MV-4-11 (cell line): ENCODE measurements around the gene ONECUT1.

Source experiments
- DNase-seq: peaks from one replicate; lab custom pipeline; 2025; lab: John Stamatoyannopoulos, UW

Gene ONECUT1

DNA sequence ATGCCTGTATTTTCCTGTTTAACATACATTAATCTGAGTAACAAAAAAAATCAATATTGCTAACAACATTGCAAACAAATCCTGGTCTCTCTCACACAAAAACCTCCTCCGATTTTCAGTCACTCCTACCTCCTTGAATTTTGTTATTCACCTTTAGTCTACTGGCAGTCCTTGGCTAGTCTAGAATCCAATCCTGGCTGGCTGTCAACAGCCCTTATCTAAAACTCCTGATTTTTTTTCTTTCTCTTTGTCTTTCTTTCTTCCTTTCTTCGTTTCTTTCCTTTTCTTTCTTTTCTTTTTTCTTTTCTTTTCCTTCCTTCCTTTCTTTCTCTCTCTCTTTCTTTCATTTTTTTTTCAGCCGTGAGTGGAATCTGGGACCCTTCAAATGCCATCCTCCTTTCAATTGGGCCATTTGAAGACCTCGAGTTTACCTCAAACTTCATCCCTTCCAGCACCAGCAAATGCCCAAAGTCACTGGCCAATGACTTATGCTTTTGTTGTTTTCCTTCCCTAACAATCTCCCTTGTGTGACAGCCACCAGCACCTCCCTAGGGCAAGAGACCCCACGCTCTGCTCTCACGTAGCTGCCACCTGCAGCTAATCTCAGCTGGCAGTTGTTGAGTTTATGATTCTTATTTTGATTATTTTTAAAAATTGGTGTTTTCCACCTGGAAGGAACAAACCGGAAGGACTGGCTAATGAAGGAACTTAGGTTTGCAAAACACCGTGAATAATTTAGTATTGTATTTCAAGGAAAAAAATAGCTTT, 6.8 kb upstream of the ONECUT1 start:
- no peak for DNase-seq

DNA sequence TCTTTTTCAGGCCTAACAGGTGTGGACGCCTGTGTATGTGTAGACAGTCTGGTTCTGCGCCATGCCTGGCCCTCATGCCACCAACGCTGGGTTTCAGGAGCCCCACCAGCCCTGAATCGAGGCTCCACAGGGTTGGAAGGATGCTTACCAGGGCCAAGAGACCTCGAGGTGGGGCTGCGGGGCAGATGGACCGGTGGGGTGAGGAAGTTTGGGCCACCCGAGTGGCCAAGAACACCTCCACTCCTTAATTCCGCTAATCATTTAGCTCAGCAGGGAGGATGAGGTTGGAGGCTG, 6.0 kb upstream of the ONECUT1 start:
- DNase-seq = no peak

DNA sequence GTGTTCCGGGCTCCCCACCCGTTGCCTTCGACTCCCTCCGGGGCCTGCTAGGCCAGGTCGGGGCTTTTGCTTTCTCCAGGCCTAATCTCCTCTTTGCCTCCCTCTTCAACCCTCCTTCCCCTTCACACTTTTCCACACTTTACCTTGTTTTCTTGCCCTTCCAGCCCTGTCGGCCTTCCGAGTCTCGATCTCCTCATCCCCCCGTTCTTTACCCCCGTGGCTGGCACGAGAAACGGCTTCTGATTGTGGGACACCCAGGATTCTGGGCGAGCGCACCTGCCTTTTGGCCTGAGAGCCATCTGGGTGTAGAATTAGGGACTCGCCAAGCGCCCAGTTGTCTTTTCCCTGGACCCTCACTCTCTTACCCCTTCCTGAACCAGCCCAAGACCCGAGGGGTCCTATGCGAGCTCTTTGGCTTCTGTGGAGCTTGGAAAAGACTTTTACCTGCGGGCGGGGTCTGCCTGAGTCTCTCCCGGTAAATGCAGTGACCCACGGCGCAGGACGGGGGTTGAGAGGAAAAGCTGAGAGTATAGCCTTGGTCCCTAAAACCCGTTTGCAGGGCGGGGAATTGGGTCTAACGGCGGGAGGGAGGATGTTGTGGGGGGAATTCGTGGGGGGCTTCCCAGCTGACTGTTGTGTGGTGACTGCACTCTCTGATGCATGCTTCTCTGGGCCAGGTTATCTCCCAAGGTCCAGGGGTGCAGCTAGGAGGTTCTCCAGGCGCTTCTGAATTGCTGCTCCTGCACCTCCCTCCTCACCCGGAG, 5.5 kb upstream of the ONECUT1 start:
- DNase-seq = no peak

DNA sequence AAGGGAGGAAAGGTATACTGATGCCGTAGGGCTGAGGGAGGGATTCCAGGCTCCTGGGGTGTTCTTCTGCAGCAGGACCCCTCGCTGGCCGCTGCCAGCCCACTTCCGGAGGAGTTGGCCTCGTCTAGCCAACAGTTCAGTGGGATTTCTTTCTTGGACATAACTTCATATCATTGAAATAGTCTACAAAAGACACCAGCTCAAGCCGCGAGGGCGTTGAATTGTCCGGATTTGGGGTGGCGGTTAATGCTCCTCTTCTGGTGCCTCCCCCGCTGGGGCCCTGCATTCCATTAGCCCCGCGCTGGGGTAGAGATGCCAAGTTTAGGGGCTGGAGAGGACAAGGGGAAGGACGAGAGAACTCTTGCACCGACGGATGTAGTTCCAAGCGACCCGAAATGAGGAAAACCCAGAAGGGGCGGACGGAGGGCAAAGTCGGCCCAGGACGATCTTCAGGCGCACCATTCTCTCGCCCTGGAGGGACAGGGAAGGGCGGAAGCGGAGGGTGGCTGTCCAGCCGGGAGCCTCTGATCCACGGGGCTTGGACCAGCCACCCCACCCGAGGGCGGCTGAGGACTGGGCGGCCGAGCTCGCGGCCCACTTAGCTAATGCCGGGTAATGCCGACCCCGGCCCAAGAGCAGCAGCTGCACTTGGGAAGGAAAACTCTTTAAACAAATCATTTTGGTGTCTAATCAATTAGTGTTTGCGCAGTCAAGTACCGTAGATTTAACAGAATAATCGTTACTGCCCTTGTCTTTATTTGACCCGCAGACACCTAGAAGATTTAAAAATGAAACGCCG, 4.7 kb upstream of the ONECUT1 start:
- DNase-seq = no peak

DNA sequence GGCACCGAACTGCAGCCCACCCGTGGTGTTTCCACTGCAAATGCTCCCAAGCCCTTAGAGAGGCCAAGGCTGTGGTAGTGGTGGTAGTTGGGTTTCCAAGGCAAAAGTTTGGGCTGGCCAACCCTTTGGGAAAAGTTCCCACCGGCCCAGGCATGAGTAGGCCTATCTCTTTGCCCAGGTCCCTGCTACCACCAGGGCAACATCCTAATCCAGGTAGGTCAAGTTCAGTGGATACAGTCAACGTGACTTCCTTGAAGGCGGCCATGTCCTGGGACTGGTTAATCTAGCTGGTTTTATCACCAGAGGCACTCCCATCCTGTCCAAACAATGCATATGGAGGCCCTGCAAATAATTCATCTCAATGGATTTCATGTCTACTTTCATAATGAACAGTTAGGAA, 1.6 kb upstream of the ONECUT1 start:
- no peak for DNase-seq

DNA sequence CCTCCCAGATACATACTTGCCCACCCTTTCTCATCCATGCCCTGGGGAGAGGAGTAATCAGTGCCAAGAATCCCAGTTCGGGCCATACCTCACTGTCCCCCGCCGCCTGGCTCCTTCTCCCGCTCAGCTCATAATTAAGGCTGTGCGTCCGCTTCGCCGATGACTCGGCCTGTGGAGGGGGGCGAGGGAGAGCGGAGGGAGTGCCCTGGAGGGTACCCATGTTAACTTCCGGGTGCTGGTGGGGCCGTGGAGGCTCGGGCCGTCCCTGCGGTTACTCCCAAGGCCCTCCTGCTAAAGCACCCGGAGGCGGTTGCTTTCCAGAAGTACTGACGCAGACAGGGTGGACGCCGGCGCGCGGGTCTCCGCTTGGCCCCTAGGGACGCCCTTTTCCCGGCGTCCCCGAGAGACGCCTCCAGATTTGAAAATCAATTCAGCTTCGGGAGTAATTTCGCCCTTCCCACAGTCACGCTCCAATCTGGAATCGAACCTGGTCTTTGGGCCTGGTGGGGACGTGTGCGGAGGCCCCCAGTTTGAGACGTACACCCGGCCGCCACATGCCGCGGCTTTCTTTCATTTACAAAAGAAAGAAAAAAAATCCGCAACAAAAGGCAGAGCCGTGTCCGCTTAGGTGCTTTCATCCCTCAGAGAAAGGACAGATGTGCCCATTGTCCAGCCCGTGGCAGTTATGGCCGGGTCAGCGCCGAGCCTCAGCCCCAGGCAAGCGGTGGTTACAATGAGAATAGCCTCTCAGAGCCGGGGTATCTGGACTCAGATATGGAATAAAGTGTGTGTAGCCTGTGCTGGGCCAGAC, 1.0 kb upstream of the ONECUT1 start:
- no peak for DNase-seq

DNA sequence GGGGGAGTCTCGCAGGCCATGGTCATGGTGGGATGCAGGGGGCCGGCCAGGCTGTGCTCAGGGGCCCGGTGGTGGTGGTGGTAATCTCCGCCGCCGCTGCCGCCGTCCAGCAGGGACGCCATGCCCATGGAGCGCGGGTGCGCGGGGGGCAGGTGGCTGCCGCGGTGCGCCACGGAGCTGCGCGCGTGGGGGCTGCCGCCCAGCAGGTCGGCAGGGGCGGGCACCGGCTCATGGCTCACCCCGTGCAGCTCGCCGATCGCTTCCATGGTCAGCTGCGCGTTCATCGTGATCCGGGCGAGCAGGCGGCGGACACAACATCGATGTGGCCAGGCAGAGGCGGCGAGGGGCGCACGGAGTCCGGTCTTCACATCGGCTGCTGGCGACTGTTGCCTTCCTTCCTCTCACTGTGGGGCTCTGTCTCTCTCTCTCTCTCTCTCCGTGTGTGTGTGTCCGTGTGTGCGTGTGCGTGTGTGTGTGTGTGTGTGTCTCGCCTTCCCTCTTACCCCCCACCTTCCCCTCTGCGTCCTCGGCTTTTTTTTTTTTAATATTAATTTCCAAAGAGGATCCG, 451 bp downstream of the ONECUT1 start:
- no peak for DNase-seq

DNA sequence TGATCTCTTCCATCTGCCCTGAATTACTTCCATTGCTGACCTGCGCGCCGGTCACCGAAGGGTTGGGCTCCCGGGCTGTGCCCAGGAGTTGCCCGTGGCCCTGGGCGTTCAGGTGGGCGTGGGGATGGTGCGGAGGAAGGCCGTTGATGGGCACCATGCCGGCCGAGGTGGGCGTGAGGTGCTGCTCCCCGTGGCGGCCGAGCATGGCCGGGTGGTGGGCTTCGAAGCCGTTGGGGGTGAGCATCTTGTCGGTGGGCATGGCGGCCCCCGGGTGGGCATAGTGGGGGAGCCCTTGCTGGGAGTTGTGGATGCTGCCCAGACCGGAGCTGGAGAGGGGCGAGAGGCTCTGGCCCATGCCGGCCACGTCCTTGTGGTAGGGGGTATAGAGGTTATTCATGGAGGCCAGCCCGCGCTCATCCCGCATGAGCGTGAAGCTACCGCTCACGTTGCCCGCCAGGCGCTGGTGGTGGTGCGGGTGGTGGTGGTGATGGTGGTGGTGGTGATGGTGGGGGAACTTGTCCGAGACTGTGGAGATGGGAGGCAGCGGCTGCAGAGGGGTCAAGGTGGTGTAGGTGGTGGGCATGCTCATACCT, 1.0 kb downstream of the ONECUT1 start:
- DNase-seq = no peak

DNA sequence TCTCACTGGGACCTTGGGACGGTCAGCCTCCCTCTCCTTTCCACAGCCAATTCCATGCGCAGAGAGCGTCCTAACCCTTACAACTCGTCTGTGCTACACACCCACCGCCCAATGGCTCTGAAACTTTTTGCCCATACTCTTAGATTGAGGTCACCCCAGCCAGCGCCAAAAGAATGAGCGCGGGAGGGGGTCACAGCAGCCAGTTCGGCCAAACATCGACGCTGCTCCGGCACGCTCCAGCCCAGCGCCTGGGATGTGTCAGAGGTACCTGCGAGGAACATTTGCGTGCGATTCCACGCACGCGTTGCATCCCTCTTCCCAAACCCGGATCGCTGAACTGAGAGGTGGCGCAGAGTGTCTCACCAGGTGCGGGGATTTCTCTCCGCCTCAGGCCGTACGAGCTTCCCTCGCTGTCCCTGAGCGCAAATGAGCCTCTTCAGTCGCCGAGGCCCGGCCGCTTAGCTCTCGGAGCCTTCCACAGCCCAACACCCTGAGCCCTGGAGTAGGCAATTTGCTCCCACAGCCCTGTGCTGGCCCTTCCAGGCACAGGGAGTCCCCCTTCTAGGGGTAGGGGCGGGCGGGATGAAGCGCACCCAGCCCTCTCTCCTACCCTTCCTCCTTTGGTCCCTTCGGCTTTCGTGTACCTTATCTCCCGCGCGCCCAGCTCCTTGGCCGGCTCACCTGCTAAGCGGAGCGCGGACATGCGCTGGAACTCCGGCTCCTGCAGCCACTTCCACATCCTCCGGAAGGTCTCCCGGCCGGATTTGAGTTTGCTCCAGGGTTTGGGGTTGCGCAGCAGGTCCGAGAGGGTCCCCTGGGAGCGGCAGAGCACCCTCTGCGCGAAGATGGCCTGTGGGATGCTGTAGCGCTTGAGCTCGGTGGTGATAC, 1.8 kb downstream of the ONECUT1 start:
- no peak for DNase-seq

DNA sequence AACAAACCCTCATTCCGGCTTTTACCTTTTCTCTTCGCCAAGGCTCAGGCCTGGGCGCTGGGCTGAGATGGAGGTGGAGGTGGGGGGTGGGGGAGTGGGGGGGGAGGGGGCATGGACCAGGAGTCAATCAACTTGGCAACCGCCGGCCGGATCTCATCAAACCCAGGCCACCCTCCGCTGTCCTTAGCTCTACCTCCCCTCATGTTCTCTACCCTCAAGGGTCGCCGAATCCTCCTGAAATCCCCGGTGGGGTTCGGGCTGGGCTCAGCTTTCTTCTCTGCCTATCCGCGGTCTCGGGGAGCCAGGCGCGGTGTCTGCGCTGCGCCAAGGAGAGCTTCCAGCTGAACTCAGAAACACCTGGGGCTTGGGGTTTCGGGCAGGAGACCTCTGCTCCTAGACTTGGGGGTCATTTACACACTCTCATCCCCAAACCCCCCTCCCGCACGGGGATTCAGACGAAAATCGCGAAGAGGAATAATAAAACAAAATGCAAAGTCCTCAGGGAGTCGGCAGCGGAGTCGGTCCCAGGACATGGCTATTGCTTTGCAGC, 2.5 kb downstream of the ONECUT1 start:
- no peak for DNase-seq

DNA sequence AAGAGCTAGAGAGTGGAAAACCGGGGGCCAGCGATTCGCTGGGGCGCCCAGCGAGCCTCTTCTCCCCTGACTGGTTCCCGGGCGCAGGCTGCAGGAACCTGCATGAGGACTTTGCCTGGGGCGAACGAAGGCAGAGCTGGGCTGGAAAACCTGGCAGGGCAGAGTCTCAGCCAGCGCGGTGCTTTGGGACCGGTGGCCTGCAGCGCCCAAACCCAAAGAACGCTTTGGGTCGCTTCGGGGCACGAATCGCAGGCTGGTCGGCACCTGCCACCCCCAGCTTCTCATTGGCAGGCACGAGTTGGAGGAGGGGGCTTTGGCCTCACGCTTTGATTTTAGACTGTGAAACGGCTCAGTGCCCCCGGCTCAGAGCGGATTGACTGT, 3.0 kb downstream of the ONECUT1 start:
- no peak for DNase-seq

DNA sequence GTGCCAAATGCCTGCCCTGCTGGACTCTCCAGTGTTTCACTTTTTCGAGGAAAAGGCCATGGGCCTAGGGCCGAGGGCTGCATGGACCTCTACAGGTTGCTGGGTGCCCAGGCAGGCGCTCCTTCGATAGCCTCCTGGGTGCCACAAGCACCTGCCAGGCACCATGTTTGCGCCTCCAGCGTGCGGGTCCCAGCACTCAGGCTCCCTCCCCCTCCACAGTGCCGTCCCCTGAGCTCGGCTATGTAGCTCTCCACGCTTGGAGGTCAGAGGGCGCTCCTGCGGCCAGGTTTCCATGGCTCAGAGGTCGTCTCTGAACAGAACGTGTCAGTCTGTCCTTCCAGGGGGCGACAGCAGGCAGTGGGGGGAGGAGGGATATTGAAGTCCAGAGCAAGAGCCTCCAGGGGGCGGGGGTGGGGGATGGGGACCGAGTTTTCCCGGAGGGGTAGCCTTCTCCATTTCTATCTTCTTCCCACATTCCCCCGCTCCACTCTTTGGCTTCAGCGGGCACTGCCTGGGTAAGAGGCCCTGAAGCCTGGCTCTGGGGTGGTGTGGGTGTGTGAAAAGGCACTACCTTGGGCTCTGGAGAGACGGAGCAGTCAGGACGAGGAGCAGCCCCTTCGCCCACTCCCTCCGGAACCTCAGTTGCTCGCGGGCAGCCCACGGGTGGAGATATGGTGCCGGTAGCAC, 3.6 kb downstream of the ONECUT1 start:
- DNase-seq = no peak

DNA sequence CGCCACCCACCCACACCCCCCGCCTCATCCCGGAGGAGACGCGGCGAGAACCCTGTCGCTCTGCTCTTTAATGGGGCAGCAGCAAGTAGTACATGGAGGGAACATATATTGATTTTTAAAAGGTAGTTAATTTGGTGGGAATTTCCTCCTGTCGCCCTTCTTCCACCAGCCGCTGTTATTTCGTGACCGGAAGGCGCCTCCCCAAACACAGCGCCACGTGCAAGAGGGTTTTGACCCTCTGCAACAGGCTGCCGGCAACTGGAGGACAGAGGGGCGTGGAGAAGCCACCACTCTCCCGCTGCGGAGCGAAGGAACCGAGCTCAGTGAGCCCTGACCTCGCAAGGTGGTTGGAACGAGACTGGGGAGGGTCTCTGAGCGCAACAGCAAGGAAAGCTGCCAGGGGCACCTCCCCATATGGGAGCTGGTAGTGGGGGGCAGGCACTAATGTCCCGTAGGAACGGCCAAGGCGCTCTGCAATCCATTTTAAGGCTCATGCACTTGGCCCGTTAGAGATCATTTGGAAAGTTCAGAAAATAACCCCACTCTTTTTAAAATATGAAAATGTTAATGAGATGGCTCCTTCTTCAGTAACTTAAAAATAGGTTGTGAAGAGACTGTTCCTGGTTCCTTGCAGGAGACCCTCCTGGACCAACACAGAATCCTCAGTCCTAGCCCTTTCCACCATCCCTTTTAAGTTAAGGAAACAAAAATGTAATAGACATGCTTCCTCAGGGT, 4.3 kb downstream of the ONECUT1 start:
- DNase-seq = no peak

DNA sequence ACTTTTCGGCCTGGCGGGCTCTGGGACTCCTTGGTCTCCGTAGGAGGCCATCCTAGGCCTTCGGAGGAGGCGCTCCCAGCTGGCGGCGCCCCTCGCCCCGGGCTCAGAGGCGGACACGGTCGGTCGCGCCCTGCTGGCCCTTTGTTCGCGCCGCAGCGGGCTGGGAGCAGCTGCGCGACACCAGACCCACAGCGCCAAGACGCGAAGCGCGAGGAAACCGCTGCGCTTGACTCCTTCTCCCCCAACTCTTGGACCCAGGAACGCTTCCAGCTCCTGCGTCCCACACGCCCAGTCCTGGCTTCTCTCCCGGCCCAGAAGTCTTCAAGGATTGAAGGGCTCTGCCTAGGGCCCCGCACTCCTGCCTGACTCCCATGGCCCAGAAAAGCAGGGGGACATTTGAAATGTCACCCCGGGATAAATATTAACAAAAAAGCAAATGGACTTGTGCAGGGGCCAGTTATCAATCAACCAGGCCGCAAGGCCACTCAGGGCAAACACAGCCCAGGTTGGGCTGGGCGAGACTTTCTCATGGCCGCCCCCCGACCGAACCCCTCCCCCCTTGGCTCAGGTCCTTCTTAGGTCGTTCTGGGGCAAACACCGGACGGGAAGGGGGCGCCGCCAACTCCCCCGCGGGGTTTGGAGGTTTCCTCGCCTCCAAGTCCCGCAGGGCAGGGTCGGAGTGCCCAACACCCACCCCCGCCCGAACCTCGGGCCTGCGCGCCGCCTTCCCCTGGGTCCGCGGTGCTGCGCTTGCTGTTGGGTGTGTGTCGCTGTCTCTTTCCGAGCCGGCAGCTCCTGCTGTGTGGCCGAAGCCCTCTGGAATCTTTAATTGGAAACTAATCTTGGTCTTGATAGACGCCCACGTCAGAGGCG, 5.1 kb downstream of the ONECUT1 start:
- DNase-seq = no peak

DNA sequence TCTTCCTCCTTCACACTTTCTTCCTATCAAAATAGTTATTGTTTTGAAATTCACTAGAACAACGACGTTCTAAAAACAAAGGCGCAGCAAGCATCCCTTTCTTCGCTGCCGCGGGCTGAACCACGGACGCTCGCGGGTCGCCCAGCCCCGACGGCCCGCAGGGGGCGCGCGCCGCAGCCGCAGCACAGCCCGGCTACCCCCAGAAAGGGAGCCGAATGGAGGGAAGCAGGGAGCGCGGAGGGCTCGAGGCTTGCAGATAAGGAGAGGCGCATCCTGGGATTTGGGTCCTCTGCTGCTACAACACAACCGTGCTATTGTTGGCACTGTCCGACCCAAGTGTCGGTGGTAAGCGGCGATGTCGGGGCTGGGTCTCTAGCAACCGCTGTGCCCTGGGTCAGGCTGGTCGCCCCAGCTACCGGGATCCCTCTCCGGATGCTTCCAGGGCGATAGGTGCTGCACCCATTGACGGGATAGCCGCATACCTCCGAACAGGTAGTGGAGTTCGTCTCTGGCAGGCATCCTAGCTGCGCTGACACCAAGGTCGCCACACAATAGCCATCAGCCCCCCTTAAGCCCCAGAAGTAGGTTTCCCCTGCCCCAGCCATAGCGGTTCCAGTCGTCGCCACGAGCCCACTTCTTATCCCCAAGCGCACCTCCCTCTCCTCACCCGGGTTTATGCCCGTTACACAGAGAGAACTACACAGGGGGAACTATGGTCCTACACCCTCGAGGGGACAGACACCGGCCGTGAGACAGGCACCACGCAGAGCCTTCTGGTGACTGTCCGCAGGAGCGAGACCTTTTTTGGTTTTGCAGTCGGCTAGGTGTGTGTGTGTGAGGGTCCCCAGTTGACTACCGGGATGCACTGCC, 6.0 kb downstream of the ONECUT1 start:
- DNase-seq = no peak

DNA sequence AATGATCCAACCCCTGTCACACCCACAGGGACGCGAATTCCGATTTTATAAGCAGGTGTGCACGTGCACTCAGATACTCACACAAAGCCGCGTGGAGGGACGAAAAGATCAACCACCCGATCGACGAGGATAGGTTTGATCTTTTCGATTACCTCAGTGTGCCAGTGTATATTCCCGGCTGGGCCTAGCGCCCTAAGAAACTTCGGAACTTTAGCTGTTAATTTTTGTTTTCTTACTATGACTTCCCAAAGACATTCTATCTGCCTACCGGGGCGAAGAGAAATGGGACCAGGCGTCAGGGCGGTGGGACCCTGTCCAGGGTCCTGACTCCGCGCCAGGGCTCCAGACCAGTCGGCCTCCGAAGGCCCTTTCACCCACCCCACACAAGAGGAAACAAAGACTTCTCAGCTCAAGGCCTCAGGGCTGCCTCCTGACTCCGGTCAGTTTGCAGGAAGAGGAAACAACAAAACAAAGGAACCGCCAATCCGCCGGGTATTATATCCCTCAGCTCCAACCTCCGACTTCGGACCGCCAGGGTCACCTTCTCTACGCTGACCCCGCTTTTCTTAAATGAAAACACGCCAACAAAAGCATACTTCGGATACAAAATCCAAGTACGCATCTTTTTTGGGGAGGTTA, 6.8 kb downstream of the ONECUT1 start:
- no peak for DNase-seq
